Kidney (tissue), 14 donors: ENCODE measurements around the gene GPD1. TPM values are rescaled to one million over a fixed set of nuclear protein-coding genes. Genes with fewer than 3 reads are reported as not detected.
A peak's percentile ranks its signal among the peaks of the same experiment; 100 is the strongest.

Experiments
- DNase-seq, 5 donors: peaks; one replicate each; pipeline ENCODE4 v3.0.0-alpha.2; 2013 to 2020
- FAIRE-seq: peaks from 2 replicates; lab custom pipeline; 2012; peaks lifted over from hg19 to GRCh38; lab: Jason Lieb, UNC
- H3K27ac ChIP-seq, 2 donors: one replicate each; pipeline ENCODE4 v1.7.0; 2013; ENCODE audit warnings: low read depth in 2 of 2, low read length in 2 of 2, inconsistent platforms in 1 of 2
- H3K27me3 ChIP-seq: one replicate; pipeline ENCODE4 v1.7.1; 2013; ENCODE audit warnings: low read length, inconsistent platforms; ENCODE audit not compliant: control insufficient read depth, insufficient read depth
- H3K36me3 ChIP-seq, 3 donors: one replicate each; pipeline versions ENCODE4 v1.7.0 to v1.7.1; 2013; ENCODE audit warnings: low read length in 3 of 3, control low read depth in 1 of 3, inconsistent platforms in 1 of 3; ENCODE audit not compliant: insufficient read depth in 3 of 3, control insufficient read depth in 2 of 3
- H3K4me1 ChIP-seq, 3 donors: one replicate each; pipeline versions ENCODE4 v1.7.0 to v1.7.1; 2013; ENCODE audit warnings: low read length in 3 of 3, inconsistent platforms in 1 of 3, low read depth in 1 of 3; ENCODE audit not compliant: control insufficient read depth in 2 of 3, insufficient read depth in 2 of 3
- H3K4me3 ChIP-seq, 3 donors: one replicate each; pipeline versions ENCODE4 v1.7.0 to v1.8.1; 2013; ENCODE audit warnings: low read length in 3 of 3, control low read depth in 1 of 3, inconsistent platforms in 1 of 3
- H3K9ac ChIP-seq, 3 donors: one replicate each; pipeline versions ENCODE4 v1.7.0 to v1.7.1; 2013; ENCODE audit warnings: low read length in 3 of 3, control low read depth in 1 of 3, inconsistent platforms in 1 of 3
- H3K9me3 ChIP-seq, 3 donors: one replicate each; pipeline versions ENCODE4 v1.7.0 to v1.7.1; 2013; ENCODE audit warnings: low read length in 3 of 3, control low read depth in 1 of 3, inconsistent platforms in 1 of 3; ENCODE audit not compliant: control insufficient read depth in 2 of 3, insufficient read depth in 1 of 3
- intact Hi-C: fragments of 100-400 bp; cut with DNase I; formaldehyde crosslinking; loops from one replicate; pipeline ENCODE4 v1.11.1; 2022
- polyA plus RNA-seq: library from polyadenylated mRNA; stranded (reverse); fragments of 350-450 nt; fragmentation: Illumina TruSeq; extraction: RNeasy Lipid Tissue Mini Kit (QIAGEN cat#74804); gene quantifications from one replicate; pipeline ENCODE4 v1.2.3, GENCODE V29; 2014; ENCODE audit warnings: low read depth, low replicate concordance; ENCODE audit not compliant: insufficient read depth
- total RNA-seq: library from RNA; stranded (reverse); fragmentation: NEBNext Ultra II Directional; extraction: Animal tissue kit (Norgen Biotek cat#: 25700); gene quantifications from one replicate; pipeline ENCODE4 v1.2.1, GENCODE V29; 2021
- TF ChIP-seq, protein P1 (sequence below): IDR thresholded peaks from 3 replicates; pipeline ENCODE4 v1.5.1; 2012; ENCODE audit warnings: mild to moderate bottlenecking, moderate library complexity, borderline replicate concordance; ENCODE audit not compliant: insufficient read depth; ENCODE audit errors: extremely low read depth
- donor health status: control.
- donor health status: control.
- donor health status: control.
- donor health status: control.
- donor health status: control.
- donor health status: DM: yes; HTN: yes; CAD: no.
- donor health status: Normal renal cell carcinoma (clear cell type).

Gene GPD1
- total and polyA plus RNA-seq, 2 donors from 2014 or later = 15.1 to 139 TPM

GRCh38 chr12:50109319-50109718 lies 5.5 kb downstream of the GPD1 start:
- TF ChIP-seq, protein P1, sequence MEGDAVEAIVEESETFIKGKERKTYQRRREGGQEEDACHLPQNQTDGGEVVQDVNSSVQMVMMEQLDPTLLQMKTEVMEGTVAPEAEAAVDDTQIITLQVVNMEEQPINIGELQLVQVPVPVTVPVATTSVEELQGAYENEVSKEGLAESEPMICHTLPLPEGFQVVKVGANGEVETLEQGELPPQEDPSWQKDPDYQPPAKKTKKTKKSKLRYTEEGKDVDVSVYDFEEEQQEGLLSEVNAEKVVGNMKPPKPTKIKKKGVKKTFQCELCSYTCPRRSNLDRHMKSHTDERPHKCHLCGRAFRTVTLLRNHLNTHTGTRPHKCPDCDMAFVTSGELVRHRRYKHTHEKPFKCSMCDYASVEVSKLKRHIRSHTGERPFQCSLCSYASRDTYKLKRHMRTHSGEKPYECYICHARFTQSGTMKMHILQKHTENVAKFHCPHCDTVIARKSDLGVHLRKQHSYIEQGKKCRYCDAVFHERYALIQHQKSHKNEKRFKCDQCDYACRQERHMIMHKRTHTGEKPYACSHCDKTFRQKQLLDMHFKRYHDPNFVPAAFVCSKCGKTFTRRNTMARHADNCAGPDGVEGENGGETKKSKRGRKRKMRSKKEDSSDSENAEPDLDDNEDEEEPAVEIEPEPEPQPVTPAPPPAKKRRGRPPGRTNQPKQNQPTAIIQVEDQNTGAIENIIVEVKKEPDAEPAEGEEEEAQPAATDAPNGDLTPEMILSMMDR = no peak
- intact Hi-C loops = no loop called here
- Histone ChIP-seq H3K4me1 (peaks cover 0 to 37% (median 21%) of the 10 kb centered on the region in 3 donors), H3K36me3 (peaks cover 0 to 6% (median 0%) of the 10 kb centered on the region in 3 donors), H3K27me3 (no peaks in the 10 kb centered on the region), H3K27ac (peak overlapping the region; percentile 97), H3K9me3 (no peaks in the 10 kb centered on the region), H3K9ac (peak overlapping the region in 1 of 3 donors; percentile 80), H3K4me3 (no peak overlapping the region)
- DNase-seq (peak in 1 of 5 donors; percentile 57), FAIRE-seq (no peak)

GRCh38 chr12:50110127-50110761 lies 6.4 kb downstream of the GPD1 start:
- Histone ChIP-seq H3K36me3 (peaks cover 0 to 6% (median 0%) of the 10 kb centered on the region in 3 donors), H3K9me3 (no peaks in the 10 kb centered on the region), H3K27me3 (no peaks in the 10 kb centered on the region), H3K4me3 (peak overlapping the region; percentile 12 to 62 (median 47)), H3K9ac (peak overlapping the region in 2 of 3 donors; percentile 44 to 80), H3K27ac (peak overlapping the region; percentile 97), H3K4me1 (peaks cover 0 to 39% (median 21%) of the 10 kb centered on the region in 3 donors)
- FAIRE-seq = no peak
- peak in 4 of 5 donors; percentile 55 to 84 (median 68) for DNase-seq
- intact Hi-C loops = no loop called here
- TF ChIP-seq, protein P1 = no peak

DNA sequence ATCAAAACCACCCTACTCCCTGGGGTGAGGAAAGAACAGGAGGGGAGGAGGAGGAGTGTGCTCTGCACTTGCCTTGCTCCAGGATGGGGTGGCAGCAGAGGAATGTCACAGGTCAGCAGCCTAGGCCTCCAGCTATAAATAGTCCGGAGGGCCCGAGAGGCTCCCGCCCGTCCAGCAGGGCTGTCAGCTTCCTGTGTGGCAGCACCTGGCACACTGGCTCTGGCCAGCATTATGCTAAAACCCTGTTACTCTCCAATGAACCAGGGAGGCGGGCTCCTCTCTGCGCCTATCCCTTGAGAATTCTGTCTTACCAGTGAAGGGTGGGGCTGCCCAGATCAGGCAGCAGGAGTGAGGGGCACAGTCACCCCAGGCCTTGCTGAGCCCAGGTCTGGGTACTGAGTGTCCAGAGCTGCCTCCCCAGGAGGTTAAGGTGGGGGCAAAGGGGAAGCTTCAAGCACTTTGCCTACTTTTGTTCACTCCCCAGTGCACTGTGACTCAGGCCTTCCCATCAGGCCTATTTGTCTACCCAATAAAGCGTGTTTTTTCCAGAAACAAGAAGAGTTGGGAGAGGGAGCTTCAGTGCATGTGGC lies 7.0 kb downstream of the GPD1 start:
- H3K4me3 ChIP-seq = peak overlapping the region; percentile 12 to 62 (median 47)
- no peak for FAIRE-seq

More for the DNA sequence above, 7.0 kb downstream of the GPD1 start:
- Histone ChIP-seq H3K4me1 (peaks cover 0 to 39% (median 21%) of the 10 kb centered on the region in 3 donors), H3K9me3 (no peaks in the 10 kb centered on the region), H3K27ac (peak overlapping the region; percentile 97), H3K9ac (peak overlapping the region in 2 of 3 donors; percentile 44 to 80), H3K36me3 (peaks cover 0 to 6% (median 0%) of the 10 kb centered on the region in 3 donors), H3K27me3 (no peaks in the 10 kb centered on the region)
- intact Hi-C loops = no loop called here
- DNase-seq = peak; percentile 92 to 95 (median 94)
- TF ChIP-seq, protein P1 = no peak
